GM21723 (cell line): ENCODE results near the gene S100A2.
"Not testable (repeated sequence)": the region's sequence is repeated elsewhere in the genome, so short reads cannot be mapped to it uniquely, and the experiment has no call there.

Experiments
- ATAC-seq: cut with Tn5 transposase; IDR thresholded peaks from one replicate; pipeline ENCODE4 v1.9.1; 2021; ENCODE audit warnings: mild to moderate bottlenecking, moderate library complexity; ENCODE audit not compliant: unreplicated experiment

Gene S100A2

DNA sequence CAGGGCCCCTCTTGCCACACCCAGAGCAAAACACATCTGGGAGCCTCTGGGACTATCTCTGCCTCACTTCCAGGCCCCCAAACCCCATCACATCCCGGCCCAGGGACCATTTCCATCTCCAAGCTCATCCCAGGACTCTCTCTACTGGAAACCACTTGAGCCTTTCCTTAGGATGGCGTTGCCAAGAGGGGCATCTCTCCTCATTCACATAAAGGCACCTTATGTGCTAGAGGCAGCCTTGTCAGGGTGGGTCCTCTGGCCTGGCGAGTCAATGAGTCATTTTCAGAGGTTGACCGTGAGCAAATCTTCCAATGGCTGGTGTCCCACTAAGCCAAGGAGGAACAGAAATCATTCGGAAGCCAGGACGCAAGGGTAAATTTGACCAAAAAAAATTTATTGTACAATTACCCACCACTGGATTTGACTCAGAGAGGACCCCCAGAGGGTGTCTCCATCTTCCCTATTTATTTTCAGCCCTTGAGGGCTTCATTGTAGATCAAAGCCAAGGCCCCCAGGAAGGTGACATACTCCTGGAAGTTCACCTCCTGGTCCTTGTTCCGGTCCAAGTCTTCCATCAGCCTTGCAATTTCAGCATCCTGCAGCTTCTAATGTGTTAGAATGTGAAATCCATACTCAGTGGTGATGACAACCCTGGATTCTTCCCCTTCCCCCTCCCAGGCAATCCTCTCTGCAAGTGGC is 31.3 kb downstream of the S100A2 start:
- ATAC-seq: no peak

DNA sequence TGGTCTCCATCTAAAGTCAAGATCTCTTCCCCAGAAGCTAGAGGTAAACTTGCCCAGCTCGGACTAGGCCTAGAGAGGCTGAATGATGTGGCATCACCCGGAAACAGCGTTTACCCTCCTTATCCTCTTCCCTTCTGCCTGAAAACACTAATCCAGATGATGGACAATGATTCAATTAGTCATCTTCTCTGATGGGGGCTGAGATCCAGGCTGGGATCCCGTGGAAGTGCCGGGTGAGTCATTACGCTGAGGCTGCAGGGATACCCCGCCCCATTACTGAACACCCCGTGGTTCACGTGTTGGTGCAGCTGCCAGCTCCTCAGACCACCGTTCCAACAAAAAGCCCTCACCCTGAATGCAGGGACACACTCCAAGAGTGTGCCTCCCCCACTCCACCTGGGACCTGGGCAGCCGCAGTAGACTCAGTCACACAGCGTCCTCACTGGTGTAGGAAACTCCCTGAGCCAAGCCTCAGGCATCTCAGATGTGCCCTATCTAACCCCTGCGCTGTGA is 31.9 kb downstream of the S100A2 start:
- no peak for ATAC-seq

DNA sequence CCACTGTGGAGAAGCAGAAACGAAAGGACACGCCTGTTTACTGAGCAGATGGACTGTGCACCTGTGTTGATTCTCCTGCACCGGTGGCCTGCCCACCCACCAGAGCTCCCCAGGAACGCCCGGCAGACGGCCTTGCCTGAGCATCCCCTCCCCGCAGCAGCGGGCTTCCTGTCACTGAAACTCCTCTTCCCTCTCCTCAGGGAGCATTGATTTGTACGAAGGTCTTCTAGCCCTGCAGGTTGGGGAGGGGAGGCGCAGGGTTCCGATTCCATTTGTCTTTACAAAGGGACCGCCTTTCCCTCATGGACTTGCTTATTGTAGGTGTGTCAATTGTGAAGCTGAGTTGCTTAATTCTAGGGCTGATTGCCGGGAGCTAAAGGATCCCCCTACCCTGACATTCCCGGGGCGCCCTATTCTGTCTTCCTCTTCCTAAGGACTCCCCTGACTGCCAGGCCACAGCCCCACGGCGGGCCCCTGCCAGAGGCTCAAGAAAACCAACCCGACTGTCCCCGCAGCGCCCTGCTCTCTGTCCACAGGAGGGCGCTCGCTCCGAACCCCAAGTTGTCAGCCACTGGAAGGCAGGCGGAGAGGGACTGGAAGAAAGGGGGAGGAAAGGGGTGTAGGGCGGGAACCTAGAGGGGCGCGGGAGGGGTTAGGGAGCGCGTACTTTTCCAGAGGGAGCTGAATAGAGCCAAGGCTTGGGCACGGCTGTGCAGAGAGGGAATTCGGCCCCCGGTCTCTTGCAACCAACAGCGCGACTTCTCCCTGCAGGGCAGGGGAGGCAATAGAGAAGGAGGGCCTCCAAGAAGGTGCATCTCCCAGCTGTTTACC is 32.7 kb downstream of the S100A2 start:
- ATAC-seq: no peak

DNA sequence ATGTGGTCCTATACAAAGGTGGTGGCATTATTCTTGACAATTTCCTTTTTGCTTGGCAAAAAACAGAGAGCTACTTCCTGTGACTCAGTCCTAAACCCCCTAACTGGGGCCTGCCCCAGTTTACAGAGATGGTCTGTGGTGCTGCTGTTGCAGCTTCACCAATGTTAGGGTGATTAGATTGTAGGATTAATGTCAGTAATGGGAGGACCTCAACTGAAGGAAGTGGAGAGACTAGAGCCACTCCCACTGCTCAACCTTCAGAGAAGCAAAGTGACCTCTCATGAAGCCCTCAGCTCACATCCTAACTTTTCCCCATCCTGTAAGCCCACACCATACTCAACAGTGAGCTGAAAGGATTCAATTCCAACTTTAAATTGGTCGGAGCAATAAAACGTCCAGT is 33.5 kb downstream of the S100A2 start:
- ATAC-seq: no peak

DNA sequence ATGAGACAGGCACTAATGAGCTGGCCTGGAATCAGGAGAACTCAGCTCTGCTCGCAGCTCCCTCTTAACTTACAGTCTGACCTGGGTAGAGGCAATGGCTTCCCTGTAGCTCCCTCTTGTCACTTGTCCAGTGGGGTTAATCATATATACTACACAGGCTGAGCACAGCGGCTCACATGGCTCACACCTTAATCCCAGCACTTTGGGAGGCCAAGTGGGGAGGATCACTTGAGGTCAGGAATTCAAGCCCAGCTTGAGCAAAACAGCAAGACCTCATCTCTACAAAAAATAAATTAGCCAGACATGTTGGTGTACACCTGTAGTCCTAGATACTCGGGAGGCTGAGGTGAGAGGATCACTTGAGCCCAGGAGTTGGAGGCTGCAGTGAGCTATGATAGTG is 34.0 kb downstream of the S100A2 start:
- ATAC-seq: no peak

DNA sequence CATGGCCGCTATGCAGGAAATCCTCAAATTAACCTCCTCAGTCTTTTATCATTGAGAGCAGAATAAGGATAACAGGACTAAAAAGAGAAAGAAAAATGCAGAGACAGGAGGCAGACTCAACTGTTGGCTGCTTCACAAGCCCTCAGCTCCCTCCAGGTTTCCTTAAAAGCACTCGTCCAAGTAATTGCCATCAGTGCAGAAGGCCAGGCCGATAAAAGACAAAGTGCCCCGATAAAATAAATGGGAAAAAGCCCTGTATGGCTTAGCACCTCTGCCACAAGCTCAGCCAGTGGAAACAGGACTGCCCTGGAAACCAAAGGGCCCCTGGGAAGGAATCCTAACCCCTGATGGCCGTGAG is 38.0 kb downstream of the S100A2 start:
- no peak for ATAC-seq

DNA sequence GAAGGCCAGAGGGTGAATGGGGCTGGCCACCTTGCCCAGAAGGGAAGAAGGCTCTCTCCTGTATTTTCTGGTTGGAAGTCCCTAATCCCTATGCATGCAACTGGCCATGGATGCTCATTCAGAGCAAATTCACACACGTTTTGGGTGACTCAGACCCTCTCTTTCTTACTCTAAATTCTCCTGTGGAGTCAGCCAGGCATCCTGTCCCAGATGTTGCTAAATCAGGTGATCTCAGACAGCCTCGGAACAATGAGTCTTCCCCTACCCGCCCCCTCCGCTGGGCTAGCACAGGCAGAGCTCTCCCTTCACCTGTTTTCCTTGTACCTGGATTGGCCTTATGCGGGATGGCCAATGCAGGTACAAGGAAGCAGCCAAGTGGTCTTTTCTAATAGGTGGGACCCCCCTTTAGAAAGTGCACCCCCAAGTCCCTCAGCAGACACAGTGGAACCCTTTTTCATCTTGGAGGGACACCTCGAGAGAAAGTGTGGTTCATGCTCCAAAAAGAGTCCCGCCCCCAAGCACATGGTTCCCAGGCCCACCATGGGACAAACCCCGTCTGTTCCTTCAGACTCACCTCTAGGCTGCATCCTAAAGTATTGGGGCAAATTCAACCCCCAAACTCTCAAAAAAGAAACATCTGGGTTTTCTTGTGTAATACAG is 38.5 kb downstream of the S100A2 start:
- ATAC-seq: no peak

DNA sequence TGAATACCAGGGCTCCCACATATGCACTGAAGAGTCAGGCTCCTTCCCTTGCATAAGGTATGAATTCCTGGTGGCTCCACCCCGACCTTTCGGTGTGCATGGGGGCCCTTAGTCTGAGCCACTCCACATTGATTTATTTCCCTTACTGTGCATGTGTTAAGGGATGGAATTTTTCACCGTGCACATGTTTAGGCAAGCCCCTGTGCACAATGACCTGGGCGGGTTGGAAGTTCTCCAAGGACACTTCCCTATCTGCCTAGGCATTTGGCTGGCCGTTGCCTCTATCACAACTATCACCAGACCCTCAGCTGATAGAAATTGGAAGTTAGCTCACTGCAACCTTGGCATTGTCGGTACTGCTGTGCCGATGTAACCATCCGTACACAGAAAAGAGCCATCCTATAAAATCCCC is 39.5 kb downstream of the S100A2 start:
- no peak for ATAC-seq

DNA sequence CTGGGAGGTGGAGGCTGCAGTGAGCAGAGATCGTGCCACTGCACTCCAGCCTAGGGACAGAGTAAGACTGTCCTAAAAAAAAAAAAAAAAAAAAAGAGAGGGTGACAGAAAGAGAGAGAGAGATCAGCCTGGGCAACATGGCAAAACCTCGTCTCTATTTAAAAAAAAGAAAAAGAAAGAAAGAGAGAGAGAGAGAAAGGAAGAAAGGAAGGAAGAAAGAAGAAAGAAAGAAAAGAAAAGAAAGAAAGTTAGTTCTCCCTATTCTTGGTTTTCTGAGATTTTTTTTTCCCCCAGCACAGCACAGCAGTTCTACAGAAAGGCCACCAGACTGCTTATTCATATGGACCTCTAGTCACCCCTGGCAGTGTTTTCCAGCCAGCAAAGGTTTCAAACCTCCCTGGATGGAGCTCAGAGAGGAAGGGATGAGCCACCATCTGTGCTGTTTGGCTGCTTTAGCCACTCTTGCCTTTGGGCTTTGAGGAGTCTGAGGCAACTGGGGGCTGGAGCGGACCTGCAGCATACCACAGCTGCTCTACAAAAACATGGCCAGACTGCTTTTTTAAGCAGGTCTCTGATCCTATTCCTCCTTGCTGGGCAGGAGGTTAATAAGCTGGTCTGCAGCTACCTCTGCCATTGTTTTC is 40.4 kb downstream of the S100A2 start:
- ATAC-seq: no peak

DNA sequence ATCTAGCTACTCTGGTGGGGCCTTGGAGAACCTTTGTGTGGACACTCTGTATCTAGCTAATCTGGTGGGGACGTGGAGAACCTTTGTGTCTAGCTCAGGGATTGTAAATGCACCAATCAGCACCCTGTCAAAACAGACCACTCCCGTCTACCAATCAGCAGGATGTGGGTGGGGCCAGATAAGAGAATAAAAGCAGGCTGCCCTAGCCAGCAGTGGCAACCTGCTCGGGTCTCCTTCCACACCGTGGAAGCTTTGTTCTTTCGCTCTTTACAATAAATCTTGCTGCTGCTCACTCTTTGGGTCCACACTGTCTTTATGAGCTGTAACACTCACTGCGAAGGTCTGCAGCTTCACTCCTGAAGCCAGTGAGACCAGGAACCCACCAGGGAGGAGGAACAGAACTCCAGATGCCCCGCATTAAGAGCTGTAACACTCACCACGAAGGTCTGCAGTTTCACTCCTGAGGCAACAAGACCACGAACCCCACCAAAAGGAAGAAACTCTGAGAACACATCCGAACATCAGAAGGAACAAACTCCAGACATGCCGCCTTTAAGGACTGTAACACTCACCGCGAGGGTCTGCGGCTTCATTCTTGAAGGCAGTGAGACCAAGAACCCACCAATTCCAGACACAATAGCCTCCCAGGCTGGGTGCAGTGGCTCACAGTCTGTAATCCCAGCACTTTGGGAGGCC is 43.1 kb downstream of the S100A2 start:
- ATAC-seq: not testable (repeated sequence)

DNA sequence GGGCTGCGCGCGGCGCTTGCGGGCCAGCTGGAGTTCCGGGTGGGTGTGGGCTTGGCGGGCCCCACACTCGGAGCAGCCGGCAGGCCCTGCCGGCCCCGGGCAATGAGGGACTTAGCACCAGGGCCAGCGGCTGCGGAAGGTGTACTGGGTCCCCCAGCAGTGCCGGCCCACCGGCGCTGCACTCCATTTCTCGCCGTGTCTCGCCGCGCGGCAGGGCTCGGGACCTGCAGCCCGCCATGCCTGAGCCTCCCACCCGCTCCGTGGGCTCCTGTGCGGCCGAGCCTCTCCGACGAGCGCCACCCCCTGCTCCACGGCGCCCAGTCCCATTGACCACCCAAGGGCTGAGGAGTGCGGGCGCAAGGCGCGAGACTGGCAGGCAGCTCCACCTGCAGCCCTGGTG is 43.8 kb downstream of the S100A2 start:
- ATAC-seq: not testable (repeated sequence)

DNA sequence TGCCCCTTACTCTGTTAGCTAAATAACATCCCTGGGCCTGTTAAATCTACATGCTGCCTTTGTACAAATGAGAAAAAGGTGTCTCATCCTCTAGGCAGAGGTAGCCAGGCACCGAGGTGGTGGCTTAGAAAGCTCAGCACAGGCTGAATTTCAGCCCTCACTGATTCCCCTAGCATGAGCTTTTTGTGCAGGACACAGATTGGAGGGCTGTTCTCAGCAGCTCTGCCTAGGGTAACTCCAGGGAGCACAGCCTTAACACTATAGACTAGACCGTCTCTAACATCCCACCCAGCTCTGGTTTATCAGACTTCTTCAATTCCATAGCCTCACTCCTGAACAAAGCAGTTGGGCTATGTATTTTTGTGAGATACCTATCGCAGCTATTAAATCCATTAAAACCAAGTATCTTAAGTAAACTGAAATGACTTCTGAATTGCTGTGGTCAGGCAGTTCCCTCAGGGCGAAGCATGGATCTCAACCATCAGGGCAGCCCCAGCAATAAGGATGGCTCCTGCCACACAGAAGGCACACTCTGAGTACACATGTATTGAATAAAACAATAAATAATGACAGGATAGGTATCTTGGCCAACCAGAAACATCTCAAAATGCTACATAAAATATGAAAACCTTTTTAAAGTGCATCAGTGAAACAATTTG is 44.7 kb downstream of the S100A2 start:
- no peak for ATAC-seq

DNA sequence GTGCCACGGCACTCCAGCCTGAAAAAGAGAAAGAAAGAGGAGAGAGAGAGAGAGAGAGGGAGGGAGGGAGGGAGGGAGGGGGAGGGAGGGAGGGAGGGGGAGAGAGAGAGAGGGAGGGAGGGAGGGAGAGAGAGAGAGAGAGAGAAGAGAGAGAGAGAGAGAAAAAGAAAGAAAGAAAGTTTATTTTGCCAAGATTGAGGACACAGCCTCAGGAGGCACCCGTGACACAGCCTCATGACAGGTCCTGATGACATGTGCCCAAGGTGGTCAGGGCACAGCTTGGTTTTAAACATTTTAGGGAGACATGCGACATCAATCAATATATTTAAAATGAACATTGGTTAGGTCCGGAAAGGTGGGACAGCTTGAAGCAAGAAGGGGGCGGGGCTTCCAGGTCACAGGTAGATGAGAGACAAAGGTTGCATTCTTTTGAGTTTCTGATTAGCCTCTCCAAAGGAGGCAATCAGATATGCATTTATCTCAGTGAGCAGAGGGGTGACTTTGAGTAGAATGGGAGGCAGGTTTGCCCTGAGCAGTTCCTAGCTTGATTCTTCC is 45.4 kb downstream of the S100A2 start:
- ATAC-seq: not testable (repeated sequence)

DNA sequence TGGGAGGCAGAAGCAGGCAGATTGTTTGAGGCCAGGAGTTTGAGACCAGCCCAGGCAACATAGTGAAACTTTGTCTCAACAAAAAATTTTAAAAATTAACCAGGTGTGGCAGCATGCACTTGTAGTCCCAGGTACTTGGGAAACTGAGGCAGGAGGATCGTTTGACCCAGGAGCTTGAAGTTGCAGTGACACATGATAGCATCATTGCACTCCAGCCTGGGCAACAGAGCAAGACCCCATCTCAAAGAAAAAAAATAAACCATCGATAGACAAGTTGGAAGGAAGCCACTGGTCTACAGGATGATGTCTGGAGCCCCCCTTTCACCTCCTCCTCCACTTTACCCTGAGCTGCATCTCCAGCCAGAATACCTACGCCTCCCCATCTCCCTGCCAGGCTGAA is 46.4 kb downstream of the S100A2 start:
- no peak for ATAC-seq

DNA sequence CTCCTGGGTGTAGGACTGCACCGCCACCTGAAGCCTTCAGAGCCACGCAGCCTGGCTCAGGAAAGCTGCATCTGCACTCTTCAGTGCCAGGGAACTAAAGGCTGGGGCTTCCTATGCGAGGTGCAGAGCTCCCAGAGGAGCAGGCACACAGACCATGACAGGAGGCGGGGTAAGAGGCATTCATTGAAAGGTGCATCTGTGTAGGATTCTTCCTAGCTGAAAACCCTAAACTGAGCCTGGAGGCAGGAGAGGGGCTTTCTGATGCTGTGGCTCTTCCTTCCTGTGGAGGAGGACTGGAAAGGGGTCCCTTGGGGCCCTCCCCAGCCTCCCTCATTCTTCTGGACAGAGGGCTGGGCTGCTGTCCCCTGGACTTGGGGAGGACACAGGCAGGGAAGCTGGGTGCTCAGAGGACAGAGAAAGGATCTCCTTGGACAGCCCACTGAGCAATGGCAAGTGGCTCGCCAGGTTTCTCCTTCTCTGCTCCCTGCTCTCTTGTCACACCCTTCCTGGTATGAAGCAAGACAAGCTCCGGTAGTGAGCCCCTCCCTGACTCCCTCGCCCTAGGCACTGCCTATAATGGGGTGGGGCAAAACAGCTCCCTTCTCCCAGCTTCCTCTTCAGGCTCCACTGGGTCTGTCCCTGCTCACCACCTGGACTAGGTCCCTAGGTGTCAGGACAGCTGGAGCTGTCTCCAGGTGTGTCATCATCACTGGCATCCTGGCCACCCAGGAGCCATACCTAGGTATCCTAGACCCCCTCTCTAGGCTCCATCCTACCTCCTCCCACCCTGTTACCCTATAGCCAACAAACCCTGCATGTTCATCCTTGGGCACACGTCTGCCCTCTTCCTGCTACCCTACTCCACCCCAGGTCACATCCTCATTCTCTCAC is 49.9 kb downstream of the S100A2 start:
- ATAC-seq: no peak

DNA sequence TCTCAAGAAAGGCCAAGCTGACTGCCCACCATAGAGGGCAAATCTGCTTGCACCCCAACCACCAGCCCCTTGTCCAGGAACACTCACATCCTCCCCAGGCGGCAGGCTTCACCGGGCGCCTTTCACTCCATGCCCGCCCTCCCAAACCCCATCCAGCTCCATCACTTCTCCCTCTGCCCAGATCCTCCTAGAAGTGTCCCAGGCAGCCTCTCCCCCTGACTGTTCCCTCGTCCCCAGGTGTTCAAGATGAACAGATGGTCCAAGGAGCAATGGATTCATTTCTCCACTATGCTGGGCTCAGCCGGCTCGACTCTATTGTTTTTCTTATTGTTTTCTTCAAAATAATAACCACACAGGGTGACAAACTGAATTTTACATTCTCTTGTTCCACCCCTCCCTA is 52.0 kb downstream of the S100A2 start:
- ATAC-seq: no peak

DNA sequence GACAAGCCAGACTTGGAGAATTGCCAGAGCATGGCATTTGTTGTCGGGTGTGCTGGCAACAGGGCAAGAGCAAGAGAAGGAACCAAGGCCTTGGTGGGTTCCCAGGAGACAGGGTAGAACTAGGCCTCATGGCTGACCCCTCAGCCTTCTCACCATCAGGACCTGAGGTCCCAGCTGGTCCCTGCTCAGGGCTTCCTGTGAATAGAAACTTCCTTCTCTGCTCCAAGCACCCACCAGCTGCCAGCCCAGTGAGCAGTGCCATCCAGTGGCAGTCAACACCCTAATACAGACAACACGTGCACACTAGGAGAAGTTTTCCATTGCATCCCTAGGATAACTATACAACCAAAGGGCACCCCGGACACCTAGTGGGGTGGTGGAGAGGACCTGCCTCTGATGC is 52.6 kb downstream of the S100A2 start:
- no peak for ATAC-seq
